ENCODE measurements around the gene PDGFB. TPM values are rescaled to one million over a fixed set of nuclear protein-coding genes. Genes with fewer than 3 reads are reported as not detected.

The PDGFB gene
- total RNA-seq, 1 experiment from 2014 or later: 0.05 TPM

- in situ Hi-C loops (cut with HindIII; ENCODE audit: low pct_unique_long_range_greater_than_20kb, low sequenced_read_pairs): no loop called here
- no peak for DNase-seq (ENCODE audit: low read depth, low spot score)
Observed at GRCh38 chr22:39236321-39237317, 8.2 kb downstream of the PDGFB start.

GRCh38 chr22:39234867-39235687, 9.7 kb downstream of the PDGFB start:
- no peak for DNase-seq (ENCODE audit: low read depth, low spot score)
- in situ Hi-C loops (cut with HindIII; ENCODE audit: low pct_unique_long_range_greater_than_20kb, low sequenced_read_pairs): no loop called here

- in situ Hi-C loops (cut with HindIII; ENCODE audit: low pct_unique_long_range_greater_than_20kb, low sequenced_read_pairs): no loop called here
- peak; percentile 46 for DNase-seq (ENCODE audit: low read depth, low spot score)
Observed at GRCh38 chr22:39234472-39234787, 10.4 kb downstream of the PDGFB start.

- in situ Hi-C loops (cut with HindIII; ENCODE audit: low pct_unique_long_range_greater_than_20kb, low sequenced_read_pairs): no loop called here
- DNase-seq (ENCODE audit: low read depth, low spot score): no peak
Observed at GRCh38 chr22:39233710-39234471, 10.9 kb downstream of the PDGFB start.

GRCh38 chr22:39232806-39233709, 11.7 kb downstream of the PDGFB start:
- in situ Hi-C loops (cut with HindIII; ENCODE audit: low pct_unique_long_range_greater_than_20kb, low sequenced_read_pairs): no loop called here

GRCh38 chr22:39232246-39232645, 12.5 kb downstream of the PDGFB start:
- in situ Hi-C loops (cut with HindIII; ENCODE audit: low pct_unique_long_range_greater_than_20kb, low sequenced_read_pairs): no loop called here
- DNase-seq (ENCODE audit: low read depth, low spot score): no peak

More at GRCh38 chr22:39232806-39233709, 11.7 kb downstream of the PDGFB start:
- DNase-seq (ENCODE audit: low read depth, low spot score): no peak

DNA sequence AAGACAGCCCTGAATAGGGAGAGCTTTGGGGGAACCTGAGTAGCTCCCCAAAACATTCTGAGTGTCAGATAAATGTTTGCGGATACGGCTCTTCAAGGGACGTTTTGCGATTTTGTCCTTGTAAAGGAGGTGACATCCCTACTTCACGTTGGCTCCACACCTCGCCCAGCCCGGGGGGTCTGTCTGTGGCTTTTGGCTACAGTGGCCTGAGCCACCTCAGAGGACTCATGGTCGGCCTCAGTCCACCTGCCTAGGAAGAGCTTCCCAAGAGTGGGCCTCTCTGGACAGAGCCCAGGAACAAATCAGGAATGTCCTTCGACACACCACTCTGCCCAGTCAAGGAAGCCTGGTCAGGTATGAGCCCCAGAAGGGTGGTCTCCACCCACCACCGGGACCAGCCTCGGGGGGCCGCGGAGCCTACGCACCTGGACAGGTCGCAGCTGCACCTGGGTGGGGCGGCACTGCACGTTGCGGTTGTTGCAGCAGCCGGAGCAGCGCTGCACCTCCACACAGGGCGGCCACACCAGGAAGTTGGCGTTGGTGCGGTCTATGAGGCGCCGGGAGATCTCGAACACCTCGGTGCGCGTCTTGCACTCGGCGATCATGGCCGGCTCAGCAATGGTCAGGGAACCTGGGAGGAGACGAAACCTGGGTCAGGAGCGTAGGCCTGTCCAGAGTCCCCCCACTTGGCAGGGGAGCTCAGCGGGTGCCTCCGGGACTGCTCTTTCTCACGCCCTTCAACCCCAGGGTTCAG, 13.4 kb downstream of the PDGFB start:
- DNase-seq (ENCODE audit: low read depth, low spot score): no peak
- in situ Hi-C loops (cut with HindIII; ENCODE audit: low pct_unique_long_range_greater_than_20kb, low sequenced_read_pairs): no loop called here

DNA sequence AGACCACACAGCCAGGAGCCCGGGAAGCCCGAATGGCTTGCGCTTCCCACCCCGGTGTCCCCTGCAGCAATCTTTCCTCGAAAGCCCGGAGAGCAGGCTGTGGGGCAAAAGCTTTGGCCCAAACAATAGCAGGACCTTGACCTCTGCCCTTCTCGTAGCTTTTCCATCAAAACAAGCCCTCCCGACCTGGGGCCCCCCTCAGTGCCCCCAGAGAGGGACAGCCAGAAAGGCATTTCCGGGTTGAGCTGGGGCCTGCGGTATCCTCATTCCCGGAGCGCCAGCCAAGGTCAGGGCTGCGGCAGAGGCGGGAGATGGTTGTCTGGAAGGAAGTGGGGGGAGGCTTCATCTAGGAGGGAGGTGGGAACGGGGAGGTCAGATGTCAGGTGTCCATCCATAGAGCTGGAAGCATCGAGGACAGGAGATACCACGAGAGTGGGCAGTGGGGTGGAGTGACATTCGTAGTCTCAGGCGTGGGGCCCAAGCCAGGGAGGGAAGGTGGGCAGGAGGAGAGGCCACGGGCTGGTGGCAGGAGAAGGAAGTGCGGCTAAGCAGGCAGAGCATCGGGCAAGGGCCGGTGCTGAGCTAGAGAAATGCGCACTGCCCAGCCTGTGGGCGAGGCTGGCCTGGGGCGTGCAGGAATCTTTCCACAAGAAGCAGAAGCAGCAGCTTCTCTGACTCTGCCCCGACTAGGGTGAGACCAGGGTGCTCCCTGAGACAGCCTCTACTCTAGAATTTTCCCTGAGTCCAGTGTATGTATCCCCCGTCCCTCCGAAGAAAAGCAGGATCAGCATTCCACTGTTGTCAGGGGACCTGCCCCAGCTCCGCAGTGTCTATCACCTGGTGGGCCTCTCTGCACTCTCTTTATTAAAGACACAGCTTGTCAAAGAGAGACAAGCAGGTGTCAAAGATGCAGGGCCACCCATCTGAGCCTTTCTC, 14.3 kb downstream of the PDGFB start:
- DNase-seq (ENCODE audit: low read depth, low spot score): no peak
- in situ Hi-C loops (cut with HindIII; ENCODE audit: low pct_unique_long_range_greater_than_20kb, low sequenced_read_pairs): no loop called here

DNA sequence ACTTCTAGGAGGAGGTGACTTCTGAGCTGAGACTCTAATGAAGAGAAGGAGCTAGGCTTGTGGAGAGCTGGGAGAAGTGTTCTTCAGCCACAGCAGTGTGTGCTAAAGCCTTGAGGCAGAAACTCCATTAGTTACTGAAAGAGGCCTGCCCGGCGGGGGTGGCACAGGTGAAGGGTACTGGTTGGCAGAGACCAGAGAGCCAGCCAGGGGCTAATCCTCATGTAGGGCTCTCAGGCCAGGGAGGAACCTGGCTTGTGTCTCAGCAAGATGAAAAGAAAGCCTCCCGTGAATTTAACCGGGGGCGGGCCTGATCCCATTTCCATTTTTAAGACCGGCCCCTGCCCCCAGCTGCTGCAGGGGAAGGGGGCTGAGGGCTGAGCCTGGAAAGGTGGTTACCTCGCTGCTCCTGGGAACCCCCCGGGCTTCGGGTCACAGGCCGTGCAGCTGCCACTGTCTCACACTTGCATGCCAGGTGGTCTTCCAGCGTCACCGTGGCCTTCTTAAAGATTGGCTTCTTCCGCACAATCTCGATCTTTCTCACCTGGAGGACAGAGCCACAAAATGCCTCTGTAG, 15.0 kb downstream of the PDGFB start:
- DNase-seq (ENCODE audit: low read depth, low spot score): no peak
- in situ Hi-C loops (cut with HindIII; ENCODE audit: low pct_unique_long_range_greater_than_20kb, low sequenced_read_pairs): no loop called here

DNA sequence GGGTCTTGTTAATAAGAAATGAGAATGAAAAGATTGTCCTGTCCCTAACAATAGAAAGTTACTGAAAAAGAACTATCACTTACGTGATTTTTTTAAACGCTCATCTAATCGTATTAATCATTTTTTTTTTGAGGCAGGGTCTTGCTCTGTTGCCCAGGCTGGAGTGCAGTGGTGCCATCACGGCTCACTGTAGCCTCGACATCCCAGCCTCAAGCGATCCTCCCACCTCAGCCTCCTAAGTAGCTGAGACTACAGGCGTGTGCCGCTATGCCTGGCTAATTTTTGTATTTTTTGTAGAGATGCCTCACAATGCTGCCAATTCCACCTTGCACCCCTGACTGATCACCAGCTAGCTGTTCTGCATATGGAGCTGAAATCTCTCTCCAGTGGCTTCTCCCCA, 15.7 kb downstream of the PDGFB start:
- no peak for DNase-seq (ENCODE audit: low read depth, low spot score)
- in situ Hi-C loops (cut with HindIII; ENCODE audit: low pct_unique_long_range_greater_than_20kb, low sequenced_read_pairs): no loop called here

DNA sequence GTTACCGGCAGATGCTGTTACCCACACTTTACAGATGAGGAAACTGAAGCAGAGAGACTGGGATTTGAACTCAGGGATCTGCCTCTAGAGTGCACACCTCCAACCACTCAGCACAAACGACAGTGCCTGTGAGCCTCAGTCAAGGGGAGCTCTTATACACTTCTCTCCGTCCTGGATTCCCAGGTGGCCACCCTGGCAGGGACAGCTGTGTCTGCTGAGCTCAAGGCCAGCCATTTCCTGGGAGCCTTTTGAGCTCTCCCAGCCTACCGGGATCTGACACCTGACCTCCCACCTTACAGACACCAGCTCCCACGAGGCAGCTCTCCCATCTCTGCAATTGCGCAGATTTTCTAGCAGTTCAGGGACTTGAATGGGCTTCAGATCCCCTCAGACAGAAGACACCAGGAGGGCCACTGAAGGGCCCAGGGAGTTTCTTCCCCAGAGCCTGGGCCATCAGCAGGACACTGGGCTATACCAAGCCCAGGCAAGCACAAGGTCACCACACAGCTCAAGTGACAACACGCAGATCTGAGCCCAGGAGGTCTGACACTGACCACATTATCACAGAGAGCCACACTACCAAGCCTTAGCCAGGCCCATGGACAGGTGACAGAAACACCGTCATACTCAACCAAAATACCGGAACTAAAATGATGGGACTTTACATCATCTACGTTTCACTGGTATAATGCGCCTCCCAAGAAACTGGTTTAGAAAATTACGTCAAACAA, 17.1 kb downstream of the PDGFB start:
- in situ Hi-C loops (cut with HindIII; ENCODE audit: low pct_unique_long_range_greater_than_20kb, low sequenced_read_pairs): no loop called here
- no peak for DNase-seq (ENCODE audit: low read depth, low spot score)

GRCh38 chr22:39226353-39226752, 18.4 kb downstream of the PDGFB start:
- in situ Hi-C loops (cut with HindIII; ENCODE audit: low pct_unique_long_range_greater_than_20kb, low sequenced_read_pairs): no loop called here
- DNase-seq (ENCODE audit: low read depth, low spot score): no peak

DNA sequence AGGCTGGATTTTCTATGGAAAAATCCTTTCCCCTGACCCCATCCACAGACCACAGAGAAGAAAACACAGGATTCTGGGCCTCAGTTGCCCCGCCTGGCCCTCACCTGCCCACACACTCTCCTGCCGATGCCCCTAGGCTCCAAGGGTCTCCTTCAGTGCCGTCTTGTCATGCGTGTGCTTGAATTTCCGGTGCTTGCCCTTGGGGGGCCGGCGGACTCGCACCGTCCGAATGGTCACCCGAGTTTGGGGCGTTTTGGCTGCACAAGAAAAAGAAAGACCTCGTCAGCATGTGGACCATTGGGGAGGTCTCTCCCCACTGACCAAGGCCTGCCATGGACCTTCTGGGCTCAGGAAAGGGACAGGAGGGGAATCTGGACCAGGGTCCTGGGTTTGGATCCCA, 19.2 kb downstream of the PDGFB start:
- no peak for DNase-seq (ENCODE audit: low read depth, low spot score)
- in situ Hi-C loops (cut with HindIII; ENCODE audit: low pct_unique_long_range_greater_than_20kb, low sequenced_read_pairs): no loop called here

- in situ Hi-C loops (cut with HindIII; ENCODE audit: low pct_unique_long_range_greater_than_20kb, low sequenced_read_pairs): no loop called here
- DNase-seq (ENCODE audit: low read depth, low spot score): no peak
Observed at GRCh38 chr22:39224550-39224949, 20.2 kb downstream of the PDGFB start.

Data from SK-MEL-5 (cell line).